NCI-H2196 (cell line): Measurements from ENCODE around the gene C11orf21.

Experiments
- DNase-seq: peaks from one replicate; lab custom pipeline; 2025; ENCODE audit not compliant: unreplicated experiment; lab: John Stamatoyannopoulos, UW

The C11orf21 gene

GRCh38 chr11:2272228-2272945 is 29.3 kb downstream of the C11orf21 start:
- no peak for DNase-seq

GRCh38 chr11:2271327-2272227 is 30.1 kb downstream of the C11orf21 start:
- DNase-seq = no peak

- DNase-seq = no peak
These were observed 30.7 kb downstream of the C11orf21 start for GRCh38 chr11:2271077-2271326.

GRCh38 chr11:2270322-2271076 is 31.2 kb downstream of the C11orf21 start, which contains the start of gene ASCL2:
TSS of gene ASCL2 (minus strand) at chr11:2270588. CDS start at chr11:2270332, 256 bp downstream.
- no peak for DNase-seq

- peak; percentile 85 for DNase-seq
These were observed 32.0 kb downstream of the C11orf21 start for GRCh38 chr11:2269601-2270321.

GRCh38 chr11:2268729-2269600 is 32.8 kb downstream of the C11orf21 start:
- DNase-seq = peak; percentile 81

- peak; percentile 3 for DNase-seq
These were observed 33.6 kb downstream of the C11orf21 start for GRCh38 chr11:2267851-2268728.

GRCh38 chr11:2267306-2267850 is 34.3 kb downstream of the C11orf21 start:
- DNase-seq = no peak

GRCh38 chr11:2266586-2267305 is 35.0 kb downstream of the C11orf21 start:
- DNase-seq = no peak

GRCh38 chr11:2265854-2266585 is 35.7 kb downstream of the C11orf21 start:
- DNase-seq = no peak

GRCh38 chr11:2265396-2265795 is 36.3 kb downstream of the C11orf21 start:
- DNase-seq = no peak

- no peak for DNase-seq
These were observed 37.2 kb downstream of the C11orf21 start for GRCh38 chr11:2264366-2265053.

GRCh38 chr11:2263724-2264360 is 37.9 kb downstream of the C11orf21 start:
- no peak for DNase-seq

GRCh38 chr11:2263071-2263565 is 38.6 kb downstream of the C11orf21 start:
- no peak for DNase-seq

- no peak for DNase-seq
These were observed 39.2 kb downstream of the C11orf21 start for GRCh38 chr11:2262301-2263070.
